Peyer's patch (tissue), 4 donors: Measurements from ENCODE around the gene SCARB1. TPM values are rescaled to one million over a fixed set of nuclear protein-coding genes. Genes with fewer than 3 reads are reported as not detected.

Source experiments
- DNase-seq, 3 donors: peaks; one replicate each; pipeline ENCODE4 v3.0.0-alpha.2; 2017 to 2019
- H3K27ac ChIP-seq, 4 donors: fragments of 200-600 bp; sonication (generic); one replicate each; pipeline ENCODE4 v1.5.1; 2016 to 2019
- H3K27me3 ChIP-seq, 2 donors: fragments of 200-600 bp; sonication (generic); one replicate each; pipeline ENCODE4 v1.5.1; 2019
- H3K36me3 ChIP-seq, 3 donors: fragments of 200-600 bp; sonication (generic); one replicate each; pipeline ENCODE4 v1.5.1; 2016 to 2019
- H3K4me1 ChIP-seq, 4 donors: fragments of 200-600 bp; sonication (generic); one replicate each; pipeline ENCODE4 v1.5.1; 2016 to 2019
- H3K4me3 ChIP-seq, 4 donors: fragments of 200-600 bp; sonication (generic); 1 replicate in 3 of 4; 2 replicates in 1 of 4; pipeline ENCODE4 v1.5.1; 2016 to 2019; ENCODE audit warnings: mild to moderate bottlenecking in 1 of 4
- H3K9me3 ChIP-seq, 4 donors: fragments of 200-600 bp; sonication (generic); one replicate each; pipeline ENCODE4 v1.5.1; 2016 to 2019; ENCODE audit warnings: mild to moderate bottlenecking in 1 of 4
- POLR2A ChIP-seq, 2 donors: fragments of 450-650 bp; IDR thresholded peaks; one replicate each; pipeline ENCODE4 v1.5.1; 2017; ENCODE audit warnings: antibody characterized with exemption in 2 of 2, mild to moderate bottlenecking in 2 of 2, moderate library complexity in 2 of 2
- total RNA-seq, 4 donors: library from RNA; depleted of rRNA; stranded (reverse); fragments of >200 nt; gene quantifications; one replicate each; pipeline ENCODE4 v1.1.0, GENCODE V29; 2016
- TF ChIP-seq, protein P1 (sequence below), 6 experiments: fragments of 450-650 bp in 4 of 6; fragments of 200-600 bp in 2 of 6; sonication (generic) in 1 of 6; IDR thresholded peaks; one replicate each; pipeline ENCODE4 v1.5.1; 2017 to 2019; ENCODE audit warnings: antibody characterized with exemption in 6 of 6, mild to moderate bottlenecking in 3 of 6, moderate library complexity in 1 of 6

The SCARB1 gene
- total RNA-seq, 4 donors from 2014 or later = 14.9 to 214 (median 64.6) TPM

DNA sequence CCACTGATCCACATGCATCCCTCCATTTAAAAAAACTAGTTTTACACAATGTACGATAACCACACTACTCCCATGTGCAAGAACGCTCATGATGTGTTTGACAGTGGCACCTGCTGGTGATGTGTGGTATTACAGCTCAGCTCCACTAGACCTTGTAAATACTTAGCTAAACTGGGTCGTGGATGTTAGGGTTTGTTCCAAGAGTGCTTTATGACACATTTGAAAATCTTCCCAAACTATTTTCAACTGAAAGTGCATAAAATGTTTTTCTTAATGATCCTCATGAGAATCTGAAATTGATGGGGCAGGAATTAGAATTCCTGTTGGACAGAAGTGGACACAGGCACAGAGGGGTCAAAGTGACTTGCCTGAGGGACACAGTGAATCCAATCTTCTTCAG is 99.2 kb downstream of the SCARB1 start:
- Histone ChIP-seq H3K9me3 (peaks cover 0 to 9% (median 4%) of the 10 kb centered on the region in 4 donors), H3K27ac (peak overlapping the region; percentile 6 to 80 (median 39)), H3K27me3 (no peaks in the 10 kb centered on the region), H3K4me3 (no peak overlapping the region), H3K36me3 (no peaks in the 10 kb centered on the region), H3K4me1 (peaks cover 0 to 23% (median 0%) of the 10 kb centered on the region in 4 donors)
- peak in 1 of 3 donors; percentile 73 for DNase-seq
- TF ChIP-seq POLR2A (IDR thresholded peaks at IDR 0.05) = no peak
- TF ChIP-seq, protein P1, sequence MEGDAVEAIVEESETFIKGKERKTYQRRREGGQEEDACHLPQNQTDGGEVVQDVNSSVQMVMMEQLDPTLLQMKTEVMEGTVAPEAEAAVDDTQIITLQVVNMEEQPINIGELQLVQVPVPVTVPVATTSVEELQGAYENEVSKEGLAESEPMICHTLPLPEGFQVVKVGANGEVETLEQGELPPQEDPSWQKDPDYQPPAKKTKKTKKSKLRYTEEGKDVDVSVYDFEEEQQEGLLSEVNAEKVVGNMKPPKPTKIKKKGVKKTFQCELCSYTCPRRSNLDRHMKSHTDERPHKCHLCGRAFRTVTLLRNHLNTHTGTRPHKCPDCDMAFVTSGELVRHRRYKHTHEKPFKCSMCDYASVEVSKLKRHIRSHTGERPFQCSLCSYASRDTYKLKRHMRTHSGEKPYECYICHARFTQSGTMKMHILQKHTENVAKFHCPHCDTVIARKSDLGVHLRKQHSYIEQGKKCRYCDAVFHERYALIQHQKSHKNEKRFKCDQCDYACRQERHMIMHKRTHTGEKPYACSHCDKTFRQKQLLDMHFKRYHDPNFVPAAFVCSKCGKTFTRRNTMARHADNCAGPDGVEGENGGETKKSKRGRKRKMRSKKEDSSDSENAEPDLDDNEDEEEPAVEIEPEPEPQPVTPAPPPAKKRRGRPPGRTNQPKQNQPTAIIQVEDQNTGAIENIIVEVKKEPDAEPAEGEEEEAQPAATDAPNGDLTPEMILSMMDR (IDR thresholded peaks at IDR 0.05) = peak; percentile 24 to 75 (median 68)

DNA sequence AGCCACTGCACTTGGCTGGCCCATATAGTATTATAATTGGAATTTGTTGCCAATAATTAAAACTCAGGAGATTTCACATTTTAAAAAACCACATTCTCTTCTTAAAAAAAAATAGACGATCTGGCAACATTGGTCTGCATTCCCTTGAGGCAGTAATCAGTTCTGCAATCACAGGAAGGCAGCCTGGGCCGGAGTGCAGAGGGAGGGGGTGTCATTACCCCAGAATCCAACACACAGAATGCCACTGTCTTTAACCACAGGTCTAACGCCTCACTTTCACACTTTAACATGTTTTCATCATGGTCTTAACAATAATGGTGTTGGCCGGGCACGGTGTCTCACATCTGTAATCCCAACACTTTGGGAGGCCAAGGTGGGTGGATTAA is 100.1 kb downstream of the SCARB1 start:
- Histone ChIP-seq H3K4me1 (peaks cover 0 to 23% (median 0%) of the 10 kb centered on the region in 4 donors), H3K36me3 (no peaks in the 10 kb centered on the region), H3K27ac (peak overlapping the region in 1 of 4 donors; percentile 46), H3K27me3 (no peaks in the 10 kb centered on the region), H3K9me3 (peaks cover 0 to 9% (median 4%) of the 10 kb centered on the region in 4 donors), H3K4me3 (no peak overlapping the region)
- no peak for TF ChIP-seq POLR2A (IDR thresholded peaks at IDR 0.05)
- TF ChIP-seq, protein P1 (IDR thresholded peaks at IDR 0.05) = no peak
- no peak for DNase-seq

DNA sequence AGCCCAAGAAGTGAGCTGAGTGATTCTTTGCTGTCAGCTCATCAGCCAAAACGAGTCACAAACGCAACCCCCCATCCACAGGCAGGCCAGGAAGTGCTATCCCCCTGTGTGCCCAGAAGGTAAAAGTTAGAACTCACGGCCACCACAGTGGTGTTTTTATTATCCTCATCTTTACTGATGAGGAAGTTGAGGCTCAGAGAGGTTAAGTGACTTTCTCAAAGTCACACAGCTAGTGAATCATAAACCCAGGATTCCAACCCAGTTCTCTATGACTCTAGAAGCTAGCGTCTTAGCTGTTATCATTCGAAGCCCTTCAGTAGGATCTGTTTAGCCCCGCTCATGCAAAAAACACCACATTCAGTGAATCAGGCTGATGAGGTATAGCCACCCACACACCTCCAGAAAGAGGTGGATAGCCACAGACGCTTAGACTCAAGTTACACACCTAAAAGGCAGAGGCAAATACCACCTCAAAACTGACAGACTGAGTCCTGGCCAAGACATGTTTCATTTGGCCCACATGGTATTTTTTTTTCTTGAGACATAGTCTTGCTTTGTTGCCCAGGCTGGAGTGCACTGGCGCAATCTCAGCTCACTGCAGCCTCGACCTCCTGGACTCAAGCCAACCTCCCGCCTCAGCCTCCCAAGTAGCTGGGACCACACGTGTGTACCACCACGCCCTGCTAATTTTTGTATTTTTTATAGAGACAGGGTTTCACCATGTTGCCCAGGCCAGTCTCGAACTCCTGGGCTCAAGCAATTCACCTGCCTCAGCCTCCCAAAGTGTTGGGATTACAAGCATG is 100.7 kb downstream of the SCARB1 start:
- no peak for TF ChIP-seq POLR2A (IDR thresholded peaks at IDR 0.05)
- TF ChIP-seq, protein P1 (IDR thresholded peaks at IDR 0.05) = no peak
- Histone ChIP-seq H3K27ac (no peak overlapping the region), H3K4me3 (no peak overlapping the region), H3K4me1 (peaks cover 0 to 23% (median 0%) of the 10 kb centered on the region in 4 donors), H3K36me3 (no peaks in the 10 kb centered on the region), H3K27me3 (no peaks in the 10 kb centered on the region), H3K9me3 (peaks cover 0 to 9% (median 4%) of the 10 kb centered on the region in 4 donors)
- no peak for DNase-seq

DNA sequence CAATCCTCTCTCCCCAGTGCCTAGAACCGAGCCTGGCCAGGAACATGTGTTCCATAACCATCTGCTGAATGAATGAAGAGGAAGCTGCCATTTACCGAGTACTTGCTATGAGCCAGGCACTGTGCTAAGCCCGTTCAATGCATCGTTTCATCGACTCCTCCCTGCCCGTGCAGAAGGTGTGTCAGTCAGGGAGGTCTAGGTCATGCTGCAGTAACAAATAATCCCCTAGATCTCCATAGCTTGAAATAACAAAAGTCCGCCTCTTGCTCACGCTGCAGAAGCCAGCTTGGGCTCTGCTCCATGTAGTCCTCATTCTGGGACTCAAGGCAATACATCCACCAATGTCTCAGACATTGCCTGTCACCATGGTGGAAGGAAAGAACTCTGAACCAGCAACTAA is 101.3 kb downstream of the SCARB1 start:
- Histone ChIP-seq H3K4me3 (no peak overlapping the region), H3K27ac (no peak overlapping the region), H3K27me3 (no peaks in the 10 kb centered on the region), H3K9me3 (peaks cover 0 to 12% (median 4%) of the 10 kb centered on the region in 4 donors), H3K4me1 (peaks cover 0 to 23% (median 0%) of the 10 kb centered on the region in 4 donors), H3K36me3 (no peaks in the 10 kb centered on the region)
- no peak for TF ChIP-seq POLR2A (IDR thresholded peaks at IDR 0.05)
- TF ChIP-seq, protein P1 (IDR thresholded peaks at IDR 0.05) = no peak
- DNase-seq = no peak

DNA sequence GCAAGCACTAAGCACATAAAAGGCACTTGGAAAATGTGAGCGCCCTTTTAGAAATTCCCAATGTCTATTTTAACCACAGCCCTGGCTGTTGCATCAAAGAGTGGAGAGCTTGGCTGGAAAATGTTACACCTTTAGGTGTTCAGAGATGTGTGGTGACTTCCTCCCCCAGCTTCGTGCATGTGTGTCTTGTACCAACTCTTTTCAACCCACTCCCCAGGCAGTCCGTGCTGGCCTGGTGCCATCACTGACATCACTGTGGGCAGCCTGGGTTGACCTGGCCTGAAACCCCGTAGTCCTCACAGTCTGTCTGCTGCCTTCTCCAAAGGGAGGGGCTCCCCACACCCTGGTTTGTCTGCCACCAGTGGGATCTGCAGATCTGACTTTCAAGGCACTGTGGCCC is 101.8 kb downstream of the SCARB1 start:
- DNase-seq = no peak
- no peak overlapping the region for H3K27ac ChIP-seq
- H3K27me3 ChIP-seq = no peaks in the 10 kb centered on the region
- no peak overlapping the region for H3K4me3 ChIP-seq
- peaks cover 0 to 15% (median 4%) of the 10 kb centered on the region in 4 donors for H3K9me3 ChIP-seq
- peaks cover 0 to 19% (median 0%) of the 10 kb centered on the region in 4 donors for H3K4me1 ChIP-seq
- TF ChIP-seq, protein P1 (IDR thresholded peaks at IDR 0.05) = no peak
- no peak for TF ChIP-seq POLR2A (IDR thresholded peaks at IDR 0.05)
- no peaks in the 10 kb centered on the region for H3K36me3 ChIP-seq
